ENCODE measurements around the gene DZIP3. TPM values are rescaled to one million over a fixed set of nuclear protein-coding genes. Genes with fewer than 3 reads are reported as not detected.

DZIP3 gene, protein sequence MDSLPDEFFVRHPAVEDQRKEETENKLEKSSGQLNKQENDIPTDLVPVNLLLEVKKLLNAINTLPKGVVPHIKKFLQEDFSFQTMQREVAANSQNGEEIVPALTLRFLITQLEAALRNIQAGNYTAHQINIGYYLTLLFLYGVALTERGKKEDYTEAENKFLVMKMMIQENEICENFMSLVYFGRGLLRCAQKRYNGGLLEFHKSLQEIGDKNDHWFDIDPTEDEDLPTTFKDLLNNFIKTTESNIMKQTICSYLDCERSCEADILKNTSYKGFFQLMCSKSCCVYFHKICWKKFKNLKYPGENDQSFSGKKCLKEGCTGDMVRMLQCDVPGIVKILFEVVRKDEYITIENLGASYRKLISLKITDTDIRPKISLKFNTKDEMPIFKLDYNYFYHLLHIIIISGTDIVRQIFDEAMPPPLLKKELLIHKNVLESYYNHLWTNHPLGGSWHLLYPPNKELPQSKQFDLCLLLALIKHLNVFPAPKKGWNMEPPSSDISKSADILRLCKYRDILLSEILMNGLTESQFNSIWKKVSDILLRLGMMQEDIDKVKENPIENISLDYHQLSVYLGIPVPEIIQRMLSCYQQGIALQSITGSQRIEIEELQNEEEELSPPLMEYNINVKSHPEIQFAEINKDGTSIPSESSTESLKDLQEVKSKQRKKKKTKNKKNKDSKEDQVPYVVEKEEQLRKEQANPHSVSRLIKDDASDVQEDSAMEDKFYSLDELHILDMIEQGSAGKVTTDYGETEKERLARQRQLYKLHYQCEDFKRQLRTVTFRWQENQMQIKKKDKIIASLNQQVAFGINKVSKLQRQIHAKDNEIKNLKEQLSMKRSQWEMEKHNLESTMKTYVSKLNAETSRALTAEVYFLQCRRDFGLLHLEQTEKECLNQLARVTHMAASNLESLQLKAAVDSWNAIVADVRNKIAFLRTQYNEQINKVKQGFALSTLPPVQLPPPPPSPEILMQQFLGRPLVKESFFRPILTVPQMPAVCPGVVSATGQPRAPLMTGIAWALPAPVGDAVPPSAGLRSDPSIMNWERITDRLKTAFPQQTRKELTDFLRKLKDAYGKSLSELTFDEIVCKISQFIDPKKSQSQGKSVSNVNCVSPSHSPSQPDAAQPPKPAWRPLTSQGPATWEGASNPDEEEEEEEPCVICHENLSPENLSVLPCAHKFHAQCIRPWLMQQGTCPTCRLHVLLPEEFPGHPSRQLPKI
- total RNA-seq (2014; rRNA removed; shearing (Covaris generic)), result 13.4 and 13.5 TPM in 2 replicates

DNA sequence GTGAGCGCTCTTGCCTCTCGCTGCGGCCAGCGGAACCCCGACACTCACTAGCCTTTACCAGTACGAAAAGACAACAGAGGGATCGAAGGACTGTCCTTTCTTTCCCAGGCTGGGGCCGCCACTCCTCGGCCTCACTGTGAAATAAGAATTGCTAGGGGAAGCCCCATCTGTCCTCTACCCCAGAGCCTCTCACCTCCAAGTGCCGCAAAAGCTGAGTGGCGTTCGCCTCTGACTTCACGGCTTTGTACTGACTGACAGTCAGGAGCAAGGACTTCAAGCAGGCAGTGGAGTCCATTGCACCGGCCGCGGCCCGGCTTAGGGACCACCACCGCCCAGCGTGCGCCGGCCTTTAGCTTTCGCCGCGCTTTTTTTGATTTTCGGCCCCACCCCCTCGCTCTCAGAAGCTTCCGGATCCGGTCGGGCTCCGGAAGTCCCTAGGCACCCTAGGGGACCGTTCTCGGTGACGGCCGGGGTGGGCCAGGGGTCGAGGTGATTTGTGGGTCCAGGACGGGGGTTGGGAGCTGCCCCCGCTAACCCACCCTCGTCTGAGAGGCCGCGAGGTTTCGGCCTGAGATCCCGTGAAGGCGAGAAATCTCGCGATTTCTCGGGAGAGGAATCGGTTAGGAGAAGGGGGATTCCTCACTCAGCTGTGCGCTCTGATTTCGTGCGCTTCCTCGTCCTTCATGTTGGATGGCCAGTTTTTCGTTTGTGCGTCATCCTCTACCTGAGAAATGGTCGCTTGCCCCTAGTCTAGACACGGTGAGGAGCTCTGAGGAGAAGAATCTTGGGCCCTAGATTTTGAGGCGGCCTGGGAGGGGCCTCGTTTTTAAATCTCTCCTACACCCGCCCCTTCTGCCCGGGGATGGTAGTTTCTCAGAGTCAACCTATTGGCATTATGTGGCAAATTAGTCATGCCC lies at the start of gene DZIP3, which contains the start of gene CIP2A:
TSS of gene DZIP3 (plus strand) at position 642 of the 917 bp plus-strand sequence. CDS start 15,685 bp downstream, outside the sequence.
TSS of gene CIP2A (minus strand) at position 358 of the 917 bp plus-strand sequence. CDS start at position 295, 63 bp downstream.
- Histone ChIP-seq H3K36me3 (peaks cover 26% of the 10 kb centered on the region), H3K27ac (peak within 1 kb of the TSS; percentile 95), H3K9me3 (replicated peaks) (no peaks in the 10 kb centered on the region), H3K4me1 (replicated peaks) (0 out of 2 replicates have a peak, but pooled peaks cover 4% of the 10 kb centered on the region), H3K27me3 (replicated peaks) (no peaks in the 10 kb centered on the region), H3K4me3 (peak within 1 kb of the TSS; percentile 61)
- peak; percentile 95 to 96 for DNase-seq (ENCODE audit: low read depth in 1 of 2, low spot score in 2 of 2)

DNA sequence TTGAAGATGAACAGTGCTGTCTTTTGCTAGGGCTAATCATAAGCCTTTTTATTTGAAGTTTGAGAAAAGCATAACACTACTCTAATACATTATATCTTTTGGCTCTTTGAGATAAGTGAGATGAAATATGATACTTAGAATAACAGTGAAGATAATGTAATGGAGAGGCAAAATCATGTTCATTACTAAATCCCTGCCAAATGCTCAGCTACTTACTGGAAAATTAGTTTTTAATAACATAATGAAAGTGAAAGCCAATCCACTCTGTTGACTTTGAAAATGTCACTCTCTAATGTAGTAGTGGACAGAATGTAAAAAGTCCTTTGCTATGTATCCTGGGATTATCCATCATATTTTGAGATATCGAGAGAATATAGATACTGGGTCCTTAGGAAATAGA lies 43.3 kb upstream of the DZIP3 start:
- Histone ChIP-seq H3K4me3 (no peak overlapping the region), H3K36me3 (peaks cover 42% of the 10 kb centered on the region), H3K4me1 (replicated peaks) (no peaks in the 10 kb centered on the region), H3K27me3 (replicated peaks) (no peaks in the 10 kb centered on the region), H3K9me3 (replicated peaks) (no peaks in the 10 kb centered on the region), H3K27ac (no peak overlapping the region)
- no peak for DNase-seq (ENCODE audit: low read depth in 1 of 2, low spot score in 2 of 2)

DNA sequence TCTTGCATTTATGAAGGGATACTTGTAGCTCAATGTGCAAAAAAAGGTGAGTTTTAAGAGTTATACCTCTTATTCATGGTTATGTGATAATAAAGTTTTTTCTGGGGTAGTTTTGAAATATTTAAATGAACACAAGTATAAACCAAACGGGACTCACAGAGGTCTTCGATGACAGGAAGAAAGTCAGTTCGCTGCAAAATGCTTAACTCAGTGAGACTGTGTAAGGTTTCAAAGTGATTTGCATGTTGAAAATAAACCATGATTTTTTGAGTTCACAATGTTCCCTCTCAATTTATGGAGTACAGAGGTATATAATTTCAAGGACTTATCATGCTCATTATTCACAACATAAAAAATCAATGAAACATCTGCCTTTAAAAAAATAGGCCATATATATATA lies 42.8 kb upstream of the DZIP3 start:
- no peak for DNase-seq (ENCODE audit: low read depth in 1 of 2, low spot score in 2 of 2)
- Histone ChIP-seq H3K9me3 (replicated peaks) (no peaks in the 10 kb centered on the region), H3K4me3 (no peak overlapping the region), H3K27me3 (replicated peaks) (no peaks in the 10 kb centered on the region), H3K27ac (no peak overlapping the region), H3K36me3 (peaks cover 46% of the 10 kb centered on the region), H3K4me1 (replicated peaks) (no peaks in the 10 kb centered on the region)

DNA sequence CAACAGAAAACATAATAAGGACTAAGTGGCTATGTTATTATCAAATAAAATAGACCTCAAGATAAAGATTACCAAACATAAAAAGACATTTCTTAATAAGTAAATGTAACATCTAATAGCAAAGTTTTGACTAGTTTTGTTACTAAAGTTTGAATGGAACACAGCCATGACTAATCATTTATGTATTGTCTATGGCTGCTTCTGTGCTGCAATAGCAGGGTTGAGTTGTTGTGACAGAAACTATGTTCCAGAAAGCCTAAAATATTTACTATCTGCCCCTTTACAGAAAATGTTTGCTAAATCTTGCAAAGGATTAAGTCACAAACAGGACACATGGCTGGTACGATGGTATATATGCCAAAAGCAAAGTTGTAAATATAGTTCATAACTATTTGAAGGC lies 41.2 kb upstream of the DZIP3 start:
- DNase-seq (ENCODE audit: low read depth in 1 of 2, low spot score in 2 of 2), result no peak
- no peaks in the 10 kb centered on the region for H3K4me1 ChIP-seq (replicated peaks)
- H3K36me3 ChIP-seq, result peaks cover 54% of the 10 kb centered on the region
- no peak overlapping the region for H3K27ac ChIP-seq
- H3K9me3 ChIP-seq (replicated peaks), result no peaks in the 10 kb centered on the region
- no peak overlapping the region for H3K4me3 ChIP-seq
- no peaks in the 10 kb centered on the region for H3K27me3 ChIP-seq (replicated peaks)

DNA sequence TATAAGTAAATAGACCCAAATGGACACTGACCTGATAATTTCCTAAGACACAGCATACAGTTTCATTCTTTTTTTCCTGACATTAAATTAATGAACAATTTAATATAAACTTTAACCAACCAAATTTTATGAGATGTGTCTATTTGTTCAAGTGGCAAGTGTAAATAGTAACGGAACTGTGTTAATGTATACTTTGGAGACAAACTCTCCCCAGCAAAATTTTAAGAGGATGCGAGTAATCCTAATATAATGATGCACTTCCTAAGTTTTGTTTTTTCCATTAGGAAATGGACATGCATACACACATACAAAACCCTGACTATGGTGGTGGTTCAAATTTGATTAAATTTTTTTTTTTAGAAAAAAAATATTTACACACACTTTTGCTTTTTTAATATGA lies 40.6 kb upstream of the DZIP3 start:
- no peaks in the 10 kb centered on the region for H3K9me3 ChIP-seq (replicated peaks)
- no peak overlapping the region for H3K27ac ChIP-seq
- no peaks in the 10 kb centered on the region for H3K4me1 ChIP-seq (replicated peaks)
- H3K4me3 ChIP-seq, result no peak overlapping the region
- no peak for DNase-seq (ENCODE audit: low read depth in 1 of 2, low spot score in 2 of 2)
- peaks cover 52% of the 10 kb centered on the region for H3K36me3 ChIP-seq
- no peaks in the 10 kb centered on the region for H3K27me3 ChIP-seq (replicated peaks)

DNA sequence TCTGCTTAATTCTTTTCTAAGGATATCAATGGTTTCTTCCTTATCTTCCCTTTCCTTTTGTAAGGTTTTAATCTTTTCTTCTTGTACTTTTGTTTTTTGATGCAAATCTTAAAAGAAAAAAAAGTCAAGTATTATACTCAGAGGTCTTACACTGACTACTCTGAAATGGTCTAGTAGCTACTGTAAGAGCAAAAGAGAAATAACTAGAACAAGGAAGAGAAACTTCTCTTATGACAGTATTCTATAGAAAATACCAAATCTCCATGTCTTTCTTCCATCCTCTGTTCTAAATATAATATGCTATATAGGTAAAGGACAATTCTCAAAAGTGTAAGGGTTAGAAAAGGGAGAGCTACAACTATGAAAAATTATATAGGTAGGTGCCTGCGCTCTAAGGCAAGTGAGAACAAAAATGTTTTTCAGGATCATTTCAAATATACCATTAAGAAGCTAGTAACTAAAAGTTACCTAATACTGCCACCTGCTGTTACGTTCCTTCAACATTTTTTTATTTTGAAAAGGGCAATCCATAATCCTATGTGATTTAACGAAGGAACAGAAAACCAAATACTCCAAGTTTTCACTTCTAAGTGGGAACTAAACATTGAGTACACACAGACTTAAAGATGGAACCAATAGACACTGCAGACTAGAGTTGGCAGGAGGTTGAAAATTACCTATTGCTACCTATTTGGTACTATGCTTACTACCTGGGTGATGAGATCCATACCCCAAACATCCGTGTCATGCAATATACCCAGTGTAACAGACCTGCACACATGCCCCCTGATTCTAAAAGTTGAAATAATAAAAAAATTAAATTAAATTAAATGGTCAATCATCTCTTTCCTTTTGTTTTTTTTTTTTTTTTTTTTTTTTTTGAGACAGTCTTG lies 37.0 kb upstream of the DZIP3 start:
- peaks cover 78% of the 10 kb centered on the region for H3K36me3 ChIP-seq
- H3K27ac ChIP-seq, result no peak overlapping the region
- peaks cover 5% of the 10 kb centered on the region; the same call in 1 of the 2 replicates for H3K4me1 ChIP-seq (replicated peaks)
- no peaks in the 10 kb centered on the region for H3K27me3 ChIP-seq (replicated peaks)
- no peak overlapping the region for H3K4me3 ChIP-seq
- no peaks in the 10 kb centered on the region for H3K9me3 ChIP-seq (replicated peaks)
- no peak for DNase-seq (ENCODE audit: low read depth in 1 of 2, low spot score in 2 of 2)

DNA sequence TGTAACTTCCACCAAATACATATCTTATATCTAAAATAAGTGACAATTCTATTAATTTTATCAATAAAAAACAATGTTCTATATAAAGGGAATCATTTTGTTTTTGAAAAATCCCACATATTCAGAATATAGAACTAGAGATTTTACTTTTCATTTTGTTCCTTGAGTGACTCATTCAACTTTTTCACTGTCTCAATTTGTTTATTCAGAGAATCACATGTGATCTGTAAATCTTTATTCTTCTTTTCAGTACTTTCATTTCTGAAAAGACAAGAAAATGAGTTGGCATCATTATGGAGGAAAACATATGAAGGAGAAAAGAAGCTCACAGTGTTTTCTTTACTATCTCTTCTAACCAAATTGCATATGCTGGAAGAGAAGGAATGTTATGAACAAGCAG lies 35.3 kb upstream of the DZIP3 start:
- Histone ChIP-seq H3K27me3 (replicated peaks) (no peaks in the 10 kb centered on the region), H3K27ac (no peak overlapping the region), H3K36me3 (peaks cover 85% of the 10 kb centered on the region), H3K9me3 (replicated peaks) (no peaks in the 10 kb centered on the region), H3K4me1 (replicated peaks) (peaks cover 5% of the 10 kb centered on the region; the same call in 1 of the 2 replicates), H3K4me3 (no peak overlapping the region)
- no peak for DNase-seq (ENCODE audit: low read depth in 1 of 2, low spot score in 2 of 2)

DNA sequence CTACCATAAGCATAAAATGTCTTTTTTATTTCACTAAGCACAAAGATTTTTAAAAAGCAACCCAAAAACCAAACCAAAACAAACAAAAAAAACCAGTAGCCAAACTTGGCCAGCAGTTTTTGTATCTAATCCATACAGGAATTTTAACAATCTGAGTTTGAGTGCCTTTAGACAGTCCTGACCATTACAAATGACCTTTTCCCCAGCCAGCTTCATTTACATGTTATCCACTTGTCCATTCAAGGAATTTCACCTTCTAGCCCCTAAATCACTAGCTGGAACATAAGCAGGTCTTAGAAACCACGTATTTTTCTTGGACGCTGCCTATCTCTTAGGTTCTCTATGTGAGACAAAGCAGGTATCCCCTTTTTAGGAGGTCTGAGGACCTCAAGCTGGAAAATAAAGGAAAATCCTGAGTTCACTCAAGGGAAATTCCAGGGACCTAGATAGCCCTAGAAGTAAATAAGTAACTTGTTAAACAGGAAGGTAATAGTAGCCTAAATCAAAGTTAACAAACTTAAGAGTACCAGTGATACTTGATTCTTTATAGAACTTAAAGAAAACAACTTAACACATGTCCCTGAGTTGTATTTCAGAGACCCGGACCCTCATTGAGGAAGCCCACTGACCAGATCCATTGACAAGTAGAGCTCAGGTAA lies 34.5 kb upstream of the DZIP3 start:
- Histone ChIP-seq H3K27ac (no peak overlapping the region), H3K4me3 (no peak overlapping the region), H3K36me3 (peaks cover 83% of the 10 kb centered on the region), H3K9me3 (replicated peaks) (no peaks in the 10 kb centered on the region), H3K27me3 (replicated peaks) (no peaks in the 10 kb centered on the region), H3K4me1 (replicated peaks) (peaks cover 5% of the 10 kb centered on the region; the same call in 1 of the 2 replicates)
- no peak for DNase-seq (ENCODE audit: low read depth in 1 of 2, low spot score in 2 of 2)

DNA sequence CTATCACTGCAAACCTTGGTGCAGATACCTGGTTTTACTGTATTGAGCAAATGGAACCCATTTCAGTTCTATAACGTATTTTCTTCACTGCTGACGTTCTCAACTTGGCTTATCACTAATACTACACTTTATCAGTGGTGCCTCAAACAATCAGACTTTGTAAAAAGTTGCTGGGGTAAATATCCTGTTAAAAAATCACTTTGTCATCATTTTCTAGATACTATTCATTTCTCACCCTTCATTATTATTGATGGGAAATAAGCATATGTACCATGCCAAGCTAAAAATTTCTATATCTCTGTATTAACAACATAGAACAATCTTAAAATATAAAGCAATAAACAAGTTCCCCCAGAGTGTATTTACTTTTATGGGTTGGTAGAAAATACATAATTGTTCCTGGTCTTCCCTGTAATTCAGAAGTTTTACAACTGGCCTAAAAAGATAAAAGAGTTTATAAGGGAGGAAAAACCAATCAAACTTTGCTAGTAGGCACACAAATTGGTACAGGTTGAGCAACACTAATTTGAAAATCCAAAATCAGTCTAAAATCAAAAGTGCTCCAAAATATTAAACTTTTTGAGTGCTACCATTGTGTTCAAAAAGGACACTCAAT lies 33.4 kb upstream of the DZIP3 start:
- peaks cover 5% of the 10 kb centered on the region; the same call in 1 of the 2 replicates for H3K4me1 ChIP-seq (replicated peaks)
- H3K27me3 ChIP-seq (replicated peaks), result no peaks in the 10 kb centered on the region
- DNase-seq (ENCODE audit: low read depth in 1 of 2, low spot score in 2 of 2), result no peak
- no peaks in the 10 kb centered on the region for H3K9me3 ChIP-seq (replicated peaks)
- no peak overlapping the region for H3K4me3 ChIP-seq
- H3K36me3 ChIP-seq, result peaks cover 90% of the 10 kb centered on the region
- no peak overlapping the region for H3K27ac ChIP-seq

DNA sequence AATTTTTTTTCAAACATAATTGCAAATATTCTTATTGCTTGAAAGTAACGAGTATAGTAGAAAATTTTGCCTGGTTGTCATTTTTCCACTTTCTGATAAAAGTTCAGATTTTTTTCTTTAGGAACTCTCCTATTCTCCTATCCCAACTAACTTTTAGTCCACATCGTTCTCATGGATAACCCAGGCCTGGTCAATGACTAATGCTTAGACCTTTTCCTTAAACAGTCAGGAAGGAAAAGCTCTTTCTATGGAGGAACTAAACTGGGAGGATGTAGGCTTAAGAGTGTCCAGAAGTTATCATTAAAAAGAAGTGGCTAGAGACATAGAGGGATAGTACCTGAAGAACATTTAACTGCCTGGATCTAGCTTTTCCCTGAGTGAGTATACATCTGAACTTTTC lies 27.0 kb upstream of the DZIP3 start:
- no peaks in the 10 kb centered on the region for H3K27me3 ChIP-seq (replicated peaks)
- H3K9me3 ChIP-seq (replicated peaks), result no peaks in the 10 kb centered on the region
- no peak for DNase-seq (ENCODE audit: low read depth in 1 of 2, low spot score in 2 of 2)
- no peaks in the 10 kb centered on the region for H3K4me1 ChIP-seq (replicated peaks)
- no peak overlapping the region for H3K4me3 ChIP-seq
- no peak overlapping the region for H3K27ac ChIP-seq
- peaks cover 70% of the 10 kb centered on the region for H3K36me3 ChIP-seq

DNA sequence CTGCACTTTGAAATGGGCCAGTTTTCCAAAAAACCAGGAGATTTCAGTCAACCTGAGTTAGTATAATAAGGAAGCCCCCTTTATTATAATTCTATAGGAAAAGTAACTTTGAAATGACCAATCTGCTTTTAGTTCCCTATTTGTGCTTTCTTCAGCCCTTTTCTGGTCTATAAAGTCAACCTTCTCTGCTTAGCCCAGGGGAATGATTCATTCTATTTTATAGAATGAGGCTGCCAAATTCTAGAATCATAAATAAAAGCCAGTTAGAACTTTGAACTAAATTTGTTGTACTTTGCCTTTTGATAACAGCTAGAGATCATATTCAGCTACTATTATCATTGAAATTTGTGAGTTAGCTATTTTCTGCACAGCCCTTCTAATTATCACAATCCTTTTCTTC lies 25.0 kb upstream of the DZIP3 start:
- H3K9me3 ChIP-seq (replicated peaks), result no peaks in the 10 kb centered on the region
- H3K36me3 ChIP-seq, result peaks cover 50% of the 10 kb centered on the region
- DNase-seq (ENCODE audit: low read depth in 1 of 2, low spot score in 2 of 2), result no peak
- no peak overlapping the region for H3K4me3 ChIP-seq
- no peaks in the 10 kb centered on the region for H3K27me3 ChIP-seq (replicated peaks)
- no peaks in the 10 kb centered on the region for H3K4me1 ChIP-seq (replicated peaks)
- no peak overlapping the region for H3K27ac ChIP-seq
